ENCODE data around the gene CCDC88B.

Gene CCDC88B

DNA sequence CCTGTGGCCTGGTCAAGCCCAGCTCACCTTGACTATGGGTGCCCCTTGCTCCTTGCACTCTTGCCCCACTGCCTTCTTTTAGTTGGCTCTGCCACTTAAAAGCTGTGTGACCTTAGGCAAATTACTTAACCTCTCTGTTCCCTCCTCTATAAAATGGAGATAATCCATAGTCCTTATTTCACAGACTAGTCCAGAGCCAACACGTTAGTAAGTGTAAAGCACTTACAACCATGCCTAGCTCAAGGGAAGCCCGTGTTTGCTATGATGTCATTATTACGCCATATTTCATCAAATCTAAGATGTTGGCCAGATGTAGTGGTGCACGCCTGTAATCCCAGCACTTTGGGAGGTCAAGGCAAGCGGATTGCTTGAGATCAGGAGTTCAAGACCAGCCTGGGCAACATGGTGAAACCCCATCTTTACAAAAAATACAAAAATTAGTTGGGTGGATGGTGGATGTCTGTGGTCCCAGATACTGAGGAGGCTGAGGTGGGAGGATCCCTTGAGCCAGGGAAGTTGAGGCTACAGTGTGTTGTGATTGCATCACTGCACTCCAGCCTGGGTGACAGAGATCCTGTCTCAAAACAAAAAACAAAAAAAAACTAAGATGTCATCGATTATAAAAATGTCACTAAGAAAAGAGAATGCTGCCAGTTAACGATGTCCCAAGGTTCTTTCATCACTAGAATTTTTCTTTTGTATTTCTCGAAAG is 2.3 kb upstream of the CCDC88B start:
- DNase-seq, result no peak
- intact Hi-C loops (cut with DNase I), result no loop called here

GRCh38 chr11:64338716-64339115 is 1.3 kb upstream of the CCDC88B start:
- DNase-seq, result no peak
- intact Hi-C loops (cut with DNase I), result no loop called here

DNA sequence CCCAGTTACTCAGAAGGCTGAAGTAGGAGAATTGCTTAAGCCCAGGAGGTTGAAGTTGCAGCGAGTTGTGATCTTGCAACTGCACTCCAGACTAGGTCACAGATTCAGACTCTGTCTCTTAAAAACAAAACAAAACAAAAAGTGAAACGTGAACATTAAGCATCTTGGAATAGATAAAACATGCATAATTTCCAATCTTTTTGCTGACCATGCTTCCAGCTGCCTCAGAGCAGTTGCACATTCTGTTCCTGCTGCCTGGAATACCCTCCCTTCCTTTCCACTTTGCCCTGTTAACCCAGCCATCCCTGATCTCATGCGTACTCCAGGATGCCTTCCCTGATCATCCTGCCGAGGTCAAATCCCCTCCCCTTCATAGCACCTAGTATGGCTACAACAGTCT is 718 bp upstream of the CCDC88B start:
- DNase-seq, result no peak
- intact Hi-C loops (cut with DNase I), result no loop called here

DNA sequence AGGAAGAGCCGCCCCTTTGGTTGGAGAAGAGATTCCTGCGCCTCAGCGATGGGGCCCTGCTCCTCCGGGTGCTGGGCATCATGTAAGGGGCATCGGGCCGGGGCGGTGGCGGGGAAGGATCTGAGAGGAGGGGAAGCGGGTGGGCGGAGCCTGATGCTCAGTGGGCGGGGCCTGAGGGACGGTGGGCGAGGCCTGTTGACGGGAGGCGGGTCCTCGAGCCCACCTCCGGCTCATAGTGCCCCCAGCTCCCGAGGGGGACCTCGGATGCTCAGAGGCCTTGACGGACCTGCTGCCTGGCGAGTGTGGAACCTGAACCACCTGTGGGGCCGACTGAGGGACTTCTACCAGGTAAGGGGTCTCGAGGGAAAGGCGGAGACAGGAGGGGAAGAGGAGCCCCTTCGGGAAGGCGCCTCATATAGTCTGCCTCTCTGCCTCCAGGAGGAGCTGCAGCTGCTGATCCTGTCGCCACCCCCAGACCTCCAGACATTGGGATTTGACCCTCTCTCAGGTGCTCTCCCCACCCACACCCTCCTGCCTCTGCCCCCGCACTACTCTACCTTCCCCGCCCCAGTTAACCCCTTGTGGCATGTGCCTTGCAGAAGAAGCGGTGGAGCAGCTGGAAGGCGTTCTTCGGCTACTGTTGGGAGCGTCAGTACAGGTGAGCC is 799 bp downstream of the CCDC88B start:
- DNase-seq, result peak in 25 of 42 donors; percentile 23 to 70 (median 43)
- intact Hi-C loops (cut with DNase I), result no loop called here

DNA sequence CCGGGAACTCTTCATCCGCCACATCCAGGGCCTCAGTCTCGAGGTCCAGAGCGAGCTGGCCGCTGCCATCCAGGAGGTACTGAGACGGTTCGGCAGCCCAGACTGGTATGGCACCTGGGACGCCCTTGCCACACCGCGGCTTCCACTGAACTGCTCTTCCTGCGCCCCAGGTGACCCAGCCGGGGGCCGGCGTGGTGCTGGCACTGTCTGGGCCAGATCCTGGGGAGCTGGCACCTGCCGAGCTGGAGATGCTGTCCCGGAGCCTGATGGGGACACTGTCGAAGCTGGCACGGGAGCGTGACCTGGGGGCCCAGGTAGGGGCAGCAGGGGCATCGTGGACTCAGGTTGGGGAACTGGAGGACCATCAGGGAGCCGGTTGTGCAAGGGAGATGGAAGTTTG is 1.4 kb downstream of the CCDC88B start:
- intact Hi-C loops (cut with DNase I), result no loop called here
- DNase-seq, result no peak

DNA sequence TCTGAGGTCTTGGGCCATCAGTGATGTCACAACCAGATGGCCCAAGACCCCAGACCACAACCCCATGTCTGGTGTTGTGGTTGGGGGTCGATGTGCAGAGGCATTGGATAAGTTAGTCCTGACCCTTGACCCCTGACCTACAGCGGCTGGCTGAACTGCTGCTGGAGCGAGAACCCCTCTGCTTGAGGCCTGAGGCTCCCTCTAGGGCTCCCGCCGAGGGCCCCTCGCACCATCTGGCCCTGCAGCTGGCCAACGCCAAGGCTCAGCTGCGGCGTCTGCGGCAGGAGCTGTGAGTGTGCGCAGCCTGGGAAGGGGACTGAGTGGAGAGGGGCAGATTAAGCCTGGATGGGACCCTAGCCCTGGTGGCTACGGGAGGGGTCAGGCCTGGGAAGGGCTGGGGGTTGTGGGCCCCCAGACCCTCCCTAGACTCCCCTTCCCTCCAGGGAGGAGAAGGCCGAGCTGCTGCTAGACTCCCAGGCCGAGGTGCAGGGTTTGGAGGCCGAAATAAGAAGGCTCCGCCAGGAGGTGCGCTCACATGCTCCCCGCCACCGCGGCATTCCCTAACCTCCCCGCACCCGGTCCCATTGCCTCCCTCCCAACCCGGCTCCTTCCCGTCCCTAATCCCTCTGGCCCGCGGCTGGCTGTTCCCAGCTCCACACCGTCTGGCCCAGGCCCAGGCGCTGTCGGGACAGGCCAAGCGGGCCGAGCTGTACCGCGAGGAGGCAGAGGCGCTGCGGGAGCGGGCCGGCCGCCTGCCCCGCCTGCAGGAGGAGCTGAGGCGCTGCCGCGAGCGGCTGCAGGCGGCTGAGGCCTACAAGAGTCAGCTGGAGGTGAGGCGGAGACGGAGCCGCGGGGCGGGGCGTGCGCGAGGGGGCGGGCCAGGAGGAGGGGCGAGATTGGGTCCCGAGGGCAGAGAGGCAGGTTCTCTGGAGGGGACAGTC is 2.1 kb downstream of the CCDC88B start:
- DNase-seq, result peak; percentile 71 to 94 (median 88)
- intact Hi-C loops (cut with DNase I), result no loop called here

DNA sequence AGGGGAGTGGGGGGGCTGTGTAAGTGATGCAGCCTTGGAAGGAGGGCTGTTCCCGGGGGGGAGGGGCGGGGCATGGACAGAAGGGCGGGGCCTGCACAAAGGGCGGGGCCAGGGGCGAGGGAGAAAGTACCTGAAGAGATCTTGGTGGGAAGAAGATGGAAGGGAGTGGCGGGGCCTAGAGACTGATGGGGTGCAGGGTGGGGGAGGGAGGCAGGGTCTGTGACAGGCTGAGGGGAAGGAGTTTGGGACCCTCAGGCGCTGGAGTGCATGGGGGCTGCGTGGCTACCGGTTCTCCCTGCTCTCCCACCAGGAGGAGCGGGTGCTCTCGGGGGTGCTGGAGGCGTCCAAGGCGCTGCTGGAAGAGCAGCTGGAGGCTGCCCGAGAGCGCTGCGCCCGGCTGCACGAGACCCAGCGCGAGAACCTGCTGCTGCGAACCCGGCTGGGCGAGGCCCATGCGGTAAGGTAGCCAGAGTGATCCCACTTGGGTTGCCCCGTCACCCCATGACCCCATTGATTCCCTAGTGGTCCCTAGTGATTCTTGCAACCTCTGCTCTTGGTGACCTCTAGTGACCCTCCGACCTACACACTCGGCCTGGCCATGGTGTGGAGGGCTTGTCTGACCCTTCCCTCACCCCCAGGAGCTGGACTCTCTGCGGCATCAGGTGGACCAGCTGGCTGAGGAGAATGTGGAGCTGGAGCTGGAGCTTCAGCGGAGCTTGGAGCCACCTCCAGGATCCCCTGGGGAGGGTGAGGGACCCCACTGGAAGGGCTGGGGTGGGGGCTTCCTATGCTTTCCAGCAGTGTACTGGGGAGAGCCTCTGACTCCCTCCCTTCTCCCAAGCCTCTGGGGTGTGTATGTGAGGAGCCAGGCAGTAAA is 3.1 kb downstream of the CCDC88B start:
- peak in 5 of 42 donors; percentile 21 to 51 (median 46) for DNase-seq
- intact Hi-C loops (cut with DNase I), result no loop called here

DNA sequence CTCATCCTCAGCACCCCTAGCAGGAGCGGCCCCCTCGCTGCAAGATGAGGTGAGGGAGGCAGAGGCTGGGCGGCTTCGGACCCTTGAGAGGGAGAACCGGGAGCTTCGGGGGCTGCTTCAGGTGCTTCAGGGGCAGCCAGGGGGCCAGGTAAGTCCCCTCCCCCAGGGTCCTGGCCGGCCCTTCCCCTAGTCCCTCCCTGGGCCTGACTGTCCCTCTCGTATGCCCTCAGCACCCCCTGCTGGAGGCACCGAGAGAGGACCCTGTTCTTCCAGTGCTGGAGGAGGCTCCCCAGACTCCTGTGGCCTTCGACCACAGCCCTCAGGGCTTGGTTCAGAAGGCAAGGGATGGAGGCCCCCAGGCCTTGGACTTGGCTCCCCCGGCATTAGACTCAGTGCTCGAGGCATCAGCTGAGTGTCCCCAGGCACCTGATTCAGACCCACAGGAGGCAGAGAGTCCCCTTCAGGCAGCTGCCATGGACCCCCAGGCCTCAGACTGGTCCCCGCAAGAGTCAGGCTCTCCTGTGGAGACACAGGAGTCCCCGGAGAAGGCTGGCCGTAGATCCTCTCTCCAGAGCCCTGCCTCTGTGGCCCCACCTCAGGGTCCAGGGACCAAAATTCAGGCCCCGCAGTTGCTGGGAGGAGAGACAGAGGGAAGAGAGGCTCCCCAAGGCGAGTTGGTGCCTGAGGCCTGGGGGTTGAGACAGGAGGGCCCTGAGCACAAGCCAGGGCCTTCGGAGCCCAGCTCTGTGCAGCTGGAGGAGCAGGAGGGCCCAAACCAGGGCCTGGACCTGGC is 4.0 kb downstream of the CCDC88B start:
- intact Hi-C loops (cut with DNase I), result no loop called here
- DNase-seq, result peak in 5 of 42 donors; percentile 20 to 53 (median 25)

GRCh38 chr11:64344787-64345186 is 4.8 kb downstream of the CCDC88B start:
- no peak for DNase-seq
- intact Hi-C loops (cut with DNase I), result no loop called here

GRCh38 chr11:64347193-64347867 is 7.3 kb downstream of the CCDC88B start:
- intact Hi-C loops (cut with DNase I), result no loop called here
- DNase-seq, result no peak

GRCh38 chr11:64348383-64349024 is 8.5 kb downstream of the CCDC88B start:
- no peak for DNase-seq

GRCh38 chr11:64349025-64349387 is 9.0 kb downstream of the CCDC88B start:
- no peak for DNase-seq
- intact Hi-C loops (cut with DNase I), result no loop called here

More at GRCh38 chr11:64348383-64349024, 8.5 kb downstream of the CCDC88B start:
- intact Hi-C loops (cut with DNase I), result no loop called here

DNA sequence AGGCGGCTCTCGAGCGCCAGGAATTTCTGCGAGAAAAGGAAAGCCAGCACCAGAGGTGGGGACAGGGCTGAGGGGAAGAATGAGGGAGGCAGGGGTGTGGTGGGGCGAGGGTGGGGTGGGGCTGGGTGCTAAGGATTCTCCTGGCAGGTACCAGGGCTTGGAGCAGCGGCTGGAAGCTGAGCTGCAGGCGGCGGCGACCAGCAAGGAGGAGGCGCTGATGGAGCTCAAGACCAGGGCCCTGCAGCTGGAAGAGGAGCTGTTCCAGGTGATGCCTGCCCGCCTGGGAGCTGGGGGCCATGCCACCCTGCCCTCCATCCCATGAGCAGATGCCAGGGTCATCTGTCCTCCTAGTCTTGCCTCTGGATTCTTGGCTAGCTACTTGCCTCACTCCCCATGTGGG is 9.4 kb downstream of the CCDC88B start:
- DNase-seq, result no peak
- intact Hi-C loops (cut with DNase I), result no loop called here

GRCh38 chr11:64351136-64351631 is 11.2 kb downstream of the CCDC88B start:
- intact Hi-C loops (cut with DNase I), result no loop called here
- no peak for DNase-seq

DNA sequence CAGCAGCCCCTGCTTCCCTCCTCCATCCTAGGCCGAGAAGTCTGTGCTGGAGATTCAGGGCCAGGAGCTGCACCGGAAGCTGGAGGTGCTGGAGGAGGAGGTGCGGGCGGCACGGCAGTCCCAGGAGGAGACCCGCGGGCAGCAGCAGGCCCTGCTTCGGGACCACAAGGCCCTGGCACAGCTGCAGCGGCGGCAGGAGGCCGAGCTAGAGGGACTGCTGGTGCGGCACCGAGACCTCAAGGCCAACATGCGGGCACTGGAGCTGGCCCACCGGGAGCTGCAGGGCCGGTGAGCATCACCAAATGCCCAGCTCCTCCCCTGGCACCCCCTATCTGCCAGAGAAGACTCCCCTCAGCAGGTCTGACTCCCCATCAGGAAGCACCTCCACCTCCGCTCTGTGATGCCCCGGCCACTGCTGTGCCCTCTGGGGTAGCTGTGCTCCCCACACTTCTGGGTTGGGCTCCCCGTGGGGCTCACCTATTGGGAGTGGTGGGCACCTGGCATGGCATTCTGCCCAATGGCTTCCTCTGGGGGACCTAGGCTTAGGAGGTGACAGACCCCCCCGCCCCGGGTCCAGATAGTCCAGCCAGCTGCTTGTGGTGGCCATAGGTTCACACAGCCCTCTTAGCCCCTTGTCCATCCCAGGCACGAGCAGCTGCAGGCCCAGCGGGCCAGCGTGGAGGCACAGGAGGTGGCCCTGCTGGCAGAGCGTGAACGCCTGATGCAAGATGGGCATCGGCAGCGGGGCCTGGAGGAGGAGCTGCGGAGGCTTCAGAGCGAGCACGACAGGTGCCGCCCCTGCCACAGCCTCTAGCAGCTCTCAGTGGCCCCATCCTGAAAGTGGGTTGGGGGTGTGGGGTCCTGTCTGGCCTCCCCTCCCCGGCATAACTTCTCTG is 12.3 kb downstream of the CCDC88B start:
- intact Hi-C loops (cut with DNase I), result no loop called here
- no peak for DNase-seq
